Measurements from ENCODE around the gene CARD16. TPM values are rescaled to one million over a fixed set of nuclear protein-coding genes. Genes with fewer than 3 reads are reported as not detected.

CARD16 gene
- total RNA-seq, 6 experiments from 2014 or later = 6.4 to 11.2 (median 9.4) TPM

DNA sequence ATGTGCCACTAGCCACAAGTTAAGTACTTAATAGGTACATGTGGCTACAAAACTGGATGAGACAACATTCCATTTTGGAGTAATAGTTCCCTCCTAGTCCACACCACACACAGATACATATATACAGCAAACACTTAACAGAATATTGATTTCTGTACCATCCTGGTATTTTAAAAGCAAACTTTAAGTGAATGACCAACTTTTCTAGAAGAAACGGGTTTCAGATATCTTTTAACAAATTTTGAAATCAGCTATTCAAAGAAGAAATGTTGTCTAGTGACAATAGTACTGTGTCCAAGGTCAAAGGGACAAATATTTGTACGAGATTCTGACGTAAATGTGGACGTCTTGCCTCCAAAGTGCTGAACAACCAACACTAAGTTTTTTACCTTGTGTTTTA is 12.3 kb upstream of the CARD16 start:
- DNase-seq = no peak
- Mint-ChIP-seq H3K36me3 (ENCODE audit: low read depth) (0 out of 2 replicates have a peak, but pooled peaks cover under 1% of the 10 kb centered on the region), H3K9me3 (no peaks in the 10 kb centered on the region), H3K27me3 (ENCODE audit: insufficient read depth) (peaks cover 2% of the 10 kb centered on the region), H3K4me3 (no peak overlapping the region), H3K4me1 (ENCODE audit: low read depth) (no peaks in the 10 kb centered on the region), H3K27ac (no peak overlapping the region)
- TF ChIP-seq, protein P1, sequence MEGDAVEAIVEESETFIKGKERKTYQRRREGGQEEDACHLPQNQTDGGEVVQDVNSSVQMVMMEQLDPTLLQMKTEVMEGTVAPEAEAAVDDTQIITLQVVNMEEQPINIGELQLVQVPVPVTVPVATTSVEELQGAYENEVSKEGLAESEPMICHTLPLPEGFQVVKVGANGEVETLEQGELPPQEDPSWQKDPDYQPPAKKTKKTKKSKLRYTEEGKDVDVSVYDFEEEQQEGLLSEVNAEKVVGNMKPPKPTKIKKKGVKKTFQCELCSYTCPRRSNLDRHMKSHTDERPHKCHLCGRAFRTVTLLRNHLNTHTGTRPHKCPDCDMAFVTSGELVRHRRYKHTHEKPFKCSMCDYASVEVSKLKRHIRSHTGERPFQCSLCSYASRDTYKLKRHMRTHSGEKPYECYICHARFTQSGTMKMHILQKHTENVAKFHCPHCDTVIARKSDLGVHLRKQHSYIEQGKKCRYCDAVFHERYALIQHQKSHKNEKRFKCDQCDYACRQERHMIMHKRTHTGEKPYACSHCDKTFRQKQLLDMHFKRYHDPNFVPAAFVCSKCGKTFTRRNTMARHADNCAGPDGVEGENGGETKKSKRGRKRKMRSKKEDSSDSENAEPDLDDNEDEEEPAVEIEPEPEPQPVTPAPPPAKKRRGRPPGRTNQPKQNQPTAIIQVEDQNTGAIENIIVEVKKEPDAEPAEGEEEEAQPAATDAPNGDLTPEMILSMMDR (IDR thresholded peaks at IDR 0.05) = no peak

DNA sequence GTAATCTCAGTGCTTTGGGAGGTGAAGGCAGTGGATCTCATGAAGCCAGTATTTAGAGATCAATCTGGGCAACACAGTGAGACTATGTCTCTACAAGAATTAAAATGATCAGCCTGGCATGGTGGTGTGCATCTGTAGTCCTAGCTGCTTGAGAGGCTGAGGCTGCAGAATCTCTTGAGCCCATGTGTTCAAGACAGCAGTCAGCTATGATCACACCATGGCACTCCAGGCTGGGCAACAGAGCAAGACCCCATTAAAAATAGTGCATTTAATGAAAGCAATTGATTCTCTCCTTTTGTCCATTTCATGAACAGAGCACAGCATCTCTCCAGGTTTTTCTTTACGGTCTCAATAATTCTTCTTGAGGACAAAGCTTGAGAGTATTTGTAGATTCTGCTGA is 11.3 kb upstream of the CARD16 start:
- Mint-ChIP-seq H3K36me3 (ENCODE audit: low read depth) (peaks cover 6% of the 10 kb centered on the region; the same call in 1 of the 2 replicates), H3K9me3 (no peaks in the 10 kb centered on the region), H3K4me3 (no peak overlapping the region), H3K4me1 (ENCODE audit: low read depth) (no peaks in the 10 kb centered on the region), H3K27me3 (ENCODE audit: insufficient read depth) (peaks cover 2% of the 10 kb centered on the region), H3K27ac (no peak overlapping the region)
- no peak for DNase-seq
- TF ChIP-seq, protein P1 (IDR thresholded peaks at IDR 0.05) = no peak

DNA sequence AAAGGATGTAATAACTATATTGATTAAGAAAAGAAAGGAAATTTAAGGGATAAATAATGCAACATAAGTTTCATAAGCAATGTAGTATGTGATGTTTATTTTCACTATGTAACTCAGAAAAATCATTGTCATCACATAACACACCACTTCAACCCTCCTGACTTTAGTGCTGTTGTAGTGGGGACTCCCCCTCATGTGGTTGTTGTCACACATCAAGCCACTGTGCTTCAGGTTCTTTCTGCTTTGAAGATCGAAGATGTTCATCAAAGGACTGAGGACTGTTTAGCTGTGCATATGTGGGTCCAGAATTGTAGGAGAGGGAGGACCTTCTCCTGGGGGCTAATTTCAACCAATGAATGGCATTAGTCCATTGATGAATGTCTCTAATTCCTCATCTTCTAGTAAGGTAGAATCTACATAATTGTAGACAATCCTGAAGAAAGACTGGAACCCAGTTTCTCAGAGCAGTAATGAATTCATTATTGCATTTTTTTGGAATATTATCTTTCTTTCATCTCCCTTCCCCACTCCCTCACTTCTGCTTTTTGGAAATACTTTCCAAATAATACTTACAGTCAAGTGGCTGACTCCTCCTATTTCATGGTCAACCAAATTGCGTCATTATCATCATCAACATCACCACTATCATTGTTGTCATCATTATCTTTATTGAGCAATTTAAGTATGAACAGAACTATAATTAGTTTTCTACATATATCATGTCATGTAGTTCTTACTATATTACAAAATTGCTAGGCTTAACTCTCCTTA is 9.8 kb upstream of the CARD16 start:
- Mint-ChIP-seq H3K4me3 (no peak overlapping the region), H3K9me3 (no peaks in the 10 kb centered on the region), H3K36me3 (ENCODE audit: low read depth) (peaks cover 6% of the 10 kb centered on the region; the same call in 1 of the 2 replicates), H3K4me1 (ENCODE audit: low read depth) (no peaks in the 10 kb centered on the region), H3K27me3 (ENCODE audit: insufficient read depth) (peaks cover 5% of the 10 kb centered on the region; the same call in 1 of the 2 replicates), H3K27ac (no peak overlapping the region)
- TF ChIP-seq, protein P1 (IDR thresholded peaks at IDR 0.05) = no peak
- no peak for DNase-seq

DNA sequence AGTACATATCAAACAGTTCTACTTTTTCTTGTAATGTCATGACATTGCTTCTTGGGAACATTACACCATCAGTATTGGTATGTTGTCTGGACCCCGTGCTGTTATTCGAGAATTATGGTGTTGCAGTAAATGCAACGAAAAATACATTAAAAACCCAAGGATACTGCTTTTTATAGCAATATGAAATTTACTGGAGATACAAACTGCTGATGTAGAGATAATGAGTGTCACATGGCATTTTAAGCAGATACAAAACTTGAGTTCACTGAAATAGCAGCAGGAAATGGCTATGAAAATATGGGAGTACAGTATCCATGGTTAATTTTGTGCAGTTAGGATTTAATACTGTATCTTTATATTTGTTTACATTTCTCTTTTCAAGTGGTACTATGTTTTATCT is 7.4 kb upstream of the CARD16 start:
- H3K9me3 Mint-ChIP-seq = no peaks in the 10 kb centered on the region
- no peak overlapping the region for H3K4me3 Mint-ChIP-seq
- H3K4me1 Mint-ChIP-seq (ENCODE audit: low read depth) = peaks cover 4% of the 10 kb centered on the region
- H3K36me3 Mint-ChIP-seq (ENCODE audit: low read depth) = peaks cover 6% of the 10 kb centered on the region
- no peak overlapping the region for H3K27ac Mint-ChIP-seq
- no peak for DNase-seq
- peaks cover 7% of the 10 kb centered on the region for H3K27me3 Mint-ChIP-seq (ENCODE audit: insufficient read depth)
- TF ChIP-seq, protein P1 (IDR thresholded peaks at IDR 0.05) = no peak

DNA sequence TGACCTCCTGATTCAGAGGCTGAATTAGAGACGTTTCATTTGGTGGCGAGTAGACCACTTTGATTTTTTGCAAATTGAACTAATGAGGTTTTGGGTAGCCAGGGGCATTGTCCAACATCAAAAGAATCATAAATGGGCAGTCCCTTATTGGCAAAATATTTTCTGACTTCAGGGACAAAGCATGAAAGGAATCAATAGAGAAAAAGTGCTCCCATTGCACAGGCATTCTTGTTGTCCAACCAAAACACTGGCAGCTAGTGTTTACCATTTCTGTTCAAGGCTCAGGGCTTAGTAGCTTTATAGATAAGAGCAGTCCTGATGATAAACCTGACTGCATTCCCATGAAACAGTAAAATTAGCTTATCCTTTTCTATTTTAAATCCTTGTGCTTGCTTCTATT is 6.4 kb upstream of the CARD16 start:
- TF ChIP-seq, protein P1 (IDR thresholded peaks at IDR 0.05) = no peak
- peaks cover 6% of the 10 kb centered on the region for H3K36me3 Mint-ChIP-seq (ENCODE audit: low read depth)
- no peak overlapping the region for H3K4me3 Mint-ChIP-seq
- H3K27ac Mint-ChIP-seq = no peak overlapping the region
- DNase-seq = no peak
- peaks cover 13% of the 10 kb centered on the region for H3K4me1 Mint-ChIP-seq (ENCODE audit: low read depth)
- H3K27me3 Mint-ChIP-seq (ENCODE audit: insufficient read depth) = peaks cover 7% of the 10 kb centered on the region
- H3K9me3 Mint-ChIP-seq = no peaks in the 10 kb centered on the region
